Activated CD8-positive, alpha-beta T cell treated with anti-CD3 and anti-CD28 coated beads for 36 hours (primary cell): ENCODE measurements around the gene CCHCR1. TPM values are rescaled to one million over a fixed set of nuclear protein-coding genes. Genes with fewer than 3 reads are reported as not detected.

ENCODE experiments used
- ATAC-seq: fragments of 200-7000 bp; cut with Tn5 transposase; one replicate; pipeline ENCODE4 v1.10.0; 2021; ENCODE audit warnings: mild to moderate bottlenecking, moderate library complexity
- CTCF ChIA-PET: fragments of 350-600 bp; sonication (Branson Sonifier 250); formaldehyde crosslinking; loops from one replicate; lab custom pipeline; 2021; ENCODE audit warnings: antibody characterized with exemption; lab: Charles Lee
- POLR2A ChIA-PET: fragments of 350-600 bp; sonication (Branson Sonifier 250); formaldehyde crosslinking; loops from one replicate; lab custom pipeline; 2021; ENCODE audit warnings: antibody characterized with exemption; lab: Charles Lee
- DNase-seq: peaks from one replicate; pipeline ENCODE4 v3.0.0-alpha.2; 2020
- H3K27ac Mint-ChIP-seq: one replicate; pipeline ENCODE4 v1.8.0; 2021; ENCODE audit warnings: mild to moderate bottlenecking, mixed read lengths
- H3K27me3 Mint-ChIP-seq: one replicate; pipeline ENCODE4 v1.8.0; 2021; ENCODE audit warnings: mixed read lengths
- H3K36me3 Mint-ChIP-seq: one replicate; pipeline ENCODE4 v1.8.0; 2021; ENCODE audit warnings: low read depth, mixed read lengths
- H3K4me1 Mint-ChIP-seq: one replicate; pipeline ENCODE4 v1.8.0; 2021; ENCODE audit warnings: low read depth, mixed read lengths
- H3K4me3 Mint-ChIP-seq: one replicate; pipeline ENCODE4 v1.8.0; 2021; ENCODE audit warnings: mild to moderate bottlenecking, moderate library complexity, mixed read lengths
- H3K9me3 Mint-ChIP-seq: one replicate; pipeline ENCODE4 v1.8.0; 2021; ENCODE audit warnings: mixed read lengths
- intact Hi-C: fragments of 100-400 bp; cut with micrococcal nuclease; formaldehyde crosslinking; loops from one replicate; pipeline ENCODE4 v1.10.0; 2022
- total RNA-seq, 2 experiments: library from RNA; stranded (reverse); gene quantifications; one replicate each; pipeline ENCODE4 v1.2.3, GENCODE V29; 2021
- TF ChIP-seq, protein P1 (sequence below): fragments of 200-600 bp; IDR thresholded peaks from one replicate; pipeline ENCODE4 v1.8.0; 2022; ENCODE audit warnings: antibody characterized with exemption, mild to moderate bottlenecking

Gene CCHCR1
- total RNA-seq, 2 experiments from 2014 or later: 39.2 to 39.8 TPM

DNA sequence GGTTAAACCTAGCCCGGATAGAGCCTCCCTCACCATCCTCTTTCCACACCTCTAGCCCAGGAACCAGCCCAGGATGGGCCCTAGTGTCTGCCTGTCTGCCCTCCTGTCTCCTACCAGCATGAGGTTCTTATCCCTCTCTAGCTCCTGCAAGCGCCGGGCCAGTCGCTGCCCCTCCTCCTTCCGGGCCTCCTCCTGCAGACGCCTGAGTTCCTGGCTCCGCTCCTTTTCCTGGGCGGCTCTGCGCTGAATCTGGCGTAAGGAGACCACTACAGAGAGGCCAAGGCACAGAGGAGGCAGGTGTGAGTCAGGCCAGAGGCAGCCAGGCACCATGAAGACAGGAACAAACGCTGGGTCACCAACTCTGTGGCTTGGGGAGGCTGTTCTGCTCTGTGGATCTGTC lies 14.5 kb downstream of the CCHCR1 start:
- DNase-seq: no peak
- Mint-ChIP-seq H3K27ac (no peak overlapping the region), H3K36me3 (peaks cover 2% of the 10 kb centered on the region), H3K9me3 (no peaks in the 10 kb centered on the region), H3K27me3 (no peaks in the 10 kb centered on the region), H3K4me1 (no peaks in the 10 kb centered on the region), H3K4me3 (no peak overlapping the region)
- ATAC-seq: no peak
- intact Hi-C loops: no loop called here
- TF ChIP-seq, protein P1, sequence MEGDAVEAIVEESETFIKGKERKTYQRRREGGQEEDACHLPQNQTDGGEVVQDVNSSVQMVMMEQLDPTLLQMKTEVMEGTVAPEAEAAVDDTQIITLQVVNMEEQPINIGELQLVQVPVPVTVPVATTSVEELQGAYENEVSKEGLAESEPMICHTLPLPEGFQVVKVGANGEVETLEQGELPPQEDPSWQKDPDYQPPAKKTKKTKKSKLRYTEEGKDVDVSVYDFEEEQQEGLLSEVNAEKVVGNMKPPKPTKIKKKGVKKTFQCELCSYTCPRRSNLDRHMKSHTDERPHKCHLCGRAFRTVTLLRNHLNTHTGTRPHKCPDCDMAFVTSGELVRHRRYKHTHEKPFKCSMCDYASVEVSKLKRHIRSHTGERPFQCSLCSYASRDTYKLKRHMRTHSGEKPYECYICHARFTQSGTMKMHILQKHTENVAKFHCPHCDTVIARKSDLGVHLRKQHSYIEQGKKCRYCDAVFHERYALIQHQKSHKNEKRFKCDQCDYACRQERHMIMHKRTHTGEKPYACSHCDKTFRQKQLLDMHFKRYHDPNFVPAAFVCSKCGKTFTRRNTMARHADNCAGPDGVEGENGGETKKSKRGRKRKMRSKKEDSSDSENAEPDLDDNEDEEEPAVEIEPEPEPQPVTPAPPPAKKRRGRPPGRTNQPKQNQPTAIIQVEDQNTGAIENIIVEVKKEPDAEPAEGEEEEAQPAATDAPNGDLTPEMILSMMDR: no peak
- CTCF ChIA-PET: interaction anchor here (1.6 kb wide), 1 partner anchor 16 kb away, joined by 3 read pairs; no protein-coding TSS in a partner anchor
- POLR2A ChIA-PET: interaction anchor here (0.6 to 1.1 kb wide), 2 partner anchors 285 to 423 kb away, joined by 3 to 6 read pairs; no protein-coding TSS in a partner anchor

DNA sequence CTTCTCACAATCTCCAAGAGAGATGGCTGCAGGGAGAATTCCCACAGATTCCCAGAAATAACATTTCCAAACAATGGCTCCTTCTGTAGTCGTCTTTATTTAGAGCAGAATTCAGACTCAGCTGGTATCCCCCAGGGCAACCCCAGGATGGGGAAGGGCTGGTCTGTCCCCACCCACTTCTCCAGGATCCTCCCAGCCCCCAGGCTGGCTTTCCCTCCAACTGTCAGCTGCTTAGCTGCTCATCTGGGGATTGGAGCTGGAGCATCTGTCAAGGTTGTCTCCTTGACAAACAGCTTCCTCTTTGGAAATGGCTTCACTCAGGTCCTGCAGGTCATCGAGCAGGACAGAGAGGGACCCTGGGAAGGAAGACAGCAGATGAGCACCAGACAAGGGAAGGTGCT lies 15.2 kb downstream of the CCHCR1 start:
- no peak overlapping the region for H3K27ac Mint-ChIP-seq
- intact Hi-C loops: no loop called here
- ATAC-seq: no peak
- CTCF ChIA-PET: interaction anchor here (1.4 to 1.6 kb wide), 2 partner anchors 15 to 224 kb away, joined by 3 to 4 read pairs; no protein-coding TSS in a partner anchor
- no peaks in the 10 kb centered on the region for H3K9me3 Mint-ChIP-seq
- H3K4me1 Mint-ChIP-seq: peaks cover 4% of the 10 kb centered on the region
- peaks cover 2% of the 10 kb centered on the region for H3K36me3 Mint-ChIP-seq
- H3K4me3 Mint-ChIP-seq: no peak overlapping the region
- no peak for DNase-seq
- TF ChIP-seq, protein P1: no peak
- no peaks in the 10 kb centered on the region for H3K27me3 Mint-ChIP-seq
- POLR2A ChIA-PET: interaction anchor here (0.7 kb wide), 1 partner anchor 18 kb away, joined by 3 read pairs; no protein-coding TSS in a partner anchor

DNA sequence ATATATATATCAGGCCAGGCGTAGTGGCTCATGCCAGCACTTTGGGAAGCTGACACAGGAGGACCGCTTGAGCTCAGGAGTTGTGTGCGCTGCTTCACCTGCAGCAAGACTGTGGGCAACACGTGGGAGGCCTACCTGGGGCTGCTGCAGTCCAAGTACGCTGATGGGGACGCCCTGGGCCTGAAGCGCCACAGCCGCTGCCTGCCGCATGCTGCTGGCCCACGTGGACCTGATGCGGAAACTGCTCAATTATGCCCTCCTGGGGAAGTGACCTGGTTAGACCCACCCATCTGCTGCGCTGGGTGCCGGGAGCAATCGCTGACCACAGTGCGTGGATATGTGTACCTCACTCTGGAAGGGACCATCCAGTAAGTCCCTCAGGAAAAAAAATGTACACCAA lies 17.0 kb downstream of the CCHCR1 start:
- no peak for ATAC-seq
- no peak for DNase-seq
- POLR2A ChIA-PET: no interaction called here
- TF ChIP-seq, protein P1: no peak
- H3K9me3 Mint-ChIP-seq: no peaks in the 10 kb centered on the region
- no peak overlapping the region for H3K4me3 Mint-ChIP-seq
- H3K36me3 Mint-ChIP-seq: peaks cover 2% of the 10 kb centered on the region
- CTCF ChIA-PET: interaction anchor here (1.4 kb wide), 1 partner anchor 226 kb away, joined by 5 read pairs; no protein-coding TSS in a partner anchor
- H3K27me3 Mint-ChIP-seq: no peaks in the 10 kb centered on the region
- peaks cover 4% of the 10 kb centered on the region for H3K4me1 Mint-ChIP-seq
- intact Hi-C loops: no loop called here
- no peak overlapping the region for H3K27ac Mint-ChIP-seq

DNA sequence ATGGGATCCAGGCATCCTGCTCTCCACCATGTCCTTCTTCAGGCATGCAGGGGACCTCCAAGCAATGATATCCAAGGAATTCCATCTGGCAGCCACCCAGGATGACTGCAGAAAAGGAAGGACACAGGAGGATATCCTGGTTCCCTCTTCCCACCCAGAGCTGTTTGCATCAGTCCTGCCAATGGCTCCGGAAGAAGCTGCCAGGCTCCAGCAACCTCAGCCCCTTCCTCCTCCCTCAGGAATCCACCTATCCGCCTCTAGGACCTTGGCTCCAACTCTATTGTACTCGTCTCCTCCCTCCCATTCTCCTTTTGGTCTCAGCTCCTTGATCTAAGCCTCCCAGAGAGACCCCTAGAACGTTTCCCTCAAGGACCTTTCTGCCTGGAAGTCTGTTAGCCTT lies 18.0 kb downstream of the CCHCR1 start:
- Mint-ChIP-seq H3K4me3 (no peak overlapping the region), H3K27ac (no peak overlapping the region), H3K27me3 (no peaks in the 10 kb centered on the region), H3K9me3 (no peaks in the 10 kb centered on the region), H3K36me3 (peaks cover 2% of the 10 kb centered on the region), H3K4me1 (peaks cover 4% of the 10 kb centered on the region)
- ChIA-PET POLR2A (interaction anchor here (2.2 kb wide), 1 partner anchor 19 kb away, joined by 7 read pairs; the partner anchor contains the start of gene TCF19), CTCF (interaction anchor here (1.1 to 2.3 kb wide), 4 partner anchors 53 to 234 kb away, joined by 3 to 23 read pairs (median 5); no protein-coding TSS in a partner anchor)
- TF ChIP-seq, protein P1: no peak
- DNase-seq (no peak), ATAC-seq (no peak)
- intact Hi-C loops: loop anchor here (5.0 kb wide), 1 partner anchor 228 kb away; no protein-coding TSS in a partner anchor

DNA sequence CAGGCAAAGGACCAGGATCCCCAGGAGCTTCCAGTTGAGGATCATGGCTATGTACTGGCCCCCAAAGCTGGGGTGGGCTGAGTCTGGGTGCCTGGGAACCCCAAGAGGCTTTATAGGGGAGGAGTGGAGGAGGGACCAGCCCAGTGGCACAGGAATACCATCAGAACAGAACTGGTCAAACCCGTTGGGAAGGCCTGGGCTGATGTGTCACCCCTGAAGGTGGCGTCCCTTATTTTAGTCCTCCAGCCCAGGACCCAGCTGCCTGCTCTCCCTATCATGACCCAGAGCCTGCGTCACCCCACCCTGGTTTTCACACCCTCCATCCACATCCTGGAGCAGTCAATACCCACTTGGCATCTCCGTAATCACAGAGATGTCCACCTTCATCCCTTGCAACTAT lies 18.6 kb downstream of the CCHCR1 start, which contains the start of gene PSORS1C2:
TSS of gene PSORS1C2 (minus strand) at position 85 of the 400 bp plus-strand sequence. CDS start at position 45, 40 bp downstream.
- Mint-ChIP-seq H3K27ac (no peak within 1 kb of the TSS), H3K4me1 (peaks cover 4% of the 10 kb centered on the region), H3K27me3 (no peaks in the 10 kb centered on the region), H3K9me3 (no peaks in the 10 kb centered on the region), H3K36me3 (peaks cover 2% of the 10 kb centered on the region), H3K4me3 (no peak within 1 kb of the TSS)
- no peak for ATAC-seq
- ChIA-PET CTCF (interaction anchor here (0.8 to 2.7 kb wide), 9 partner anchors 10 to 236 kb away, joined by 3 to 23 read pairs (median 5); no protein-coding TSS in a partner anchor), POLR2A (interaction anchor here (1.0 to 2.2 kb wide), 3 partner anchors 16 to 58 kb away, joined by 3 to 7 read pairs (median 3); partner anchors contain the start of gene TCF19)
- no peak for DNase-seq
- TF ChIP-seq, protein P1: no peak
- intact Hi-C loops: loop anchor here (5.0 kb wide), 1 partner anchor 228 kb away; no protein-coding TSS in a partner anchor
